Body of pancreas (tissue), 4 donors: ENCODE results near the gene CKB. TPM values are rescaled to one million over a fixed set of nuclear protein-coding genes. Genes with fewer than 3 reads are reported as not detected.

Experiments
- ATAC-seq: fragments of 150-250 bp; one replicate; pipeline ENCODE4 v1.9.1; 2016
- DNase-seq, 4 donors: peaks; one replicate each; pipeline ENCODE4 v3.0.0-alpha.2; 2019
- H3K27ac ChIP-seq, 4 donors: fragments of 200-600 bp; sonication (generic); 1 replicate in 3 of 4; 2 replicates in 1 of 4; pipeline versions ENCODE4 v1.5.1 to v1.6.1; 2016 to 2019; ENCODE audit warnings: mild to moderate bottlenecking in 1 of 4, mixed read lengths in 1 of 4, moderate library complexity in 1 of 4
- H3K27me3 ChIP-seq, 2 donors: fragments of 200-600 bp; sonication (generic); one replicate each; pipeline ENCODE4 v1.6.0; 2016; ENCODE audit warnings: mild to moderate bottlenecking in 1 of 2
- H3K36me3 ChIP-seq, 2 donors: fragments of 200-600 bp; sonication (generic); replicated peaks in 1 of 2; 2 replicates each; pipeline ENCODE4 v1.5.1; 2016; ENCODE audit warnings: low read depth in 2 of 2; ENCODE audit not compliant: insufficient read depth in 1 of 2
- H3K4me1 ChIP-seq: fragments of 200-600 bp; sonication (generic); one replicate; pipeline ENCODE4 v1.6.0; 2016
- H3K4me3 ChIP-seq, 2 donors: fragments of 200-600 bp; sonication (generic); 1 replicate in 1 of 2; 2 replicates in 1 of 2; pipeline ENCODE4 v1.5.1; 2016 to 2019
- H3K9me3 ChIP-seq, 3 donors: fragments of 200-600 bp; sonication (generic); 1 replicate in 2 of 3; 2 replicates in 1 of 3; pipeline ENCODE4 v1.5.1; 2016
- POLR2A ChIP-seq, 3 donors: fragments of 450-650 bp; IDR thresholded peaks; one replicate each; pipeline ENCODE4 v1.6.1; 2016; ENCODE audit warnings: antibody characterized with exemption in 3 of 3, mild to moderate bottlenecking in 2 of 3
- WGBS, 2 donors: methylation state at CpG; one replicate each; pipeline ENCODE4 v1.1.5; 2017; 5-methylcytosine and 5-hydroxymethylcytosine counted together
- intact Hi-C: fragments of 100-400 bp; cut with DNase I; formaldehyde crosslinking; loops from one replicate; pipeline ENCODE4 v1.15.1; 2023
- total RNA-seq, 2 donors: library from RNA; depleted of rRNA; stranded (reverse); fragments of >200 nt; gene quantifications; one replicate each; pipeline ENCODE4 v1.1.0, GENCODE V29; 2016
- TF ChIP-seq, protein P1 (sequence below), 7 experiments: fragments of 450-650 bp in 4 of 7; fragments of 200-600 bp in 3 of 7; sonication (generic) in 3 of 7; IDR thresholded peaks; one replicate each; pipeline ENCODE4 v1.5.1; 2016 to 2019; ENCODE audit warnings: antibody characterized with exemption in 7 of 7

Gene CKB
- total RNA-seq, 2 donors from 2014 or later: 92.1 to 146 TPM

DNA sequence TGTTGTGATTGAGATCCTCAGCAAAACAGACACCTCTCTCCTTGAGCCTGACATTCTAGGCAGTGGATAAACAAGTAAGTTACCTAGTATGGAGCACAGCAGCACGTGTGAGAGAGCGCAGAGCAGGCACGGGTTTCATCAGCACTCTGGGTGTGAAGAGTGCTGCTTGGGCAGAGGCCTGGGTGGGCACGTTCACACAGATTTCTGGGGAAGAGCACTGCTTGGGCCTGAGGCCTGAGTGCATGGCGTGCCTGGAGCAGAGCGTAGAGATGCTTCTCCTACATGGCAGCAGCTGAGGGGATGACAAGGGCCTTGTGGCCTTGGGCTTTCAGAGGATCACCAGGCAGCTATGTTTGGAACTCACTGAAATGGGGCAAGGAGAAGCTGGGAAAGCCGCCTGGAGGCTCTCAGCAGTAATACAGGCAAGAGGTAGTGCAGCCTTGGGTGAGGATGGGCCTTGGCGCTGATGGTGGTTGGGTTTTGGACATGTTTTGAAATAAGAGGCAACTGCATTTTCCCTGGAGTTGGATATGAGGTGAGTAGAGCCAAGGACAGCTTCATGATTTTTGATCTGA is 17.6 kb downstream of the CKB start:
- Histone ChIP-seq H3K4me1 (peaks cover 6% of the 10 kb centered on the region), H3K9me3 (no peaks in the 10 kb centered on the region), H3K4me3 (no peak overlapping the region), H3K36me3 (peaks cover 0 to 28% of the 10 kb centered on the region in 2 donors), H3K27me3 (no peaks in the 10 kb centered on the region), H3K27ac (no peak overlapping the region)
- TF ChIP-seq POLR2A (IDR thresholded peaks at IDR 0.05): no peak
- TF ChIP-seq, protein P1, sequence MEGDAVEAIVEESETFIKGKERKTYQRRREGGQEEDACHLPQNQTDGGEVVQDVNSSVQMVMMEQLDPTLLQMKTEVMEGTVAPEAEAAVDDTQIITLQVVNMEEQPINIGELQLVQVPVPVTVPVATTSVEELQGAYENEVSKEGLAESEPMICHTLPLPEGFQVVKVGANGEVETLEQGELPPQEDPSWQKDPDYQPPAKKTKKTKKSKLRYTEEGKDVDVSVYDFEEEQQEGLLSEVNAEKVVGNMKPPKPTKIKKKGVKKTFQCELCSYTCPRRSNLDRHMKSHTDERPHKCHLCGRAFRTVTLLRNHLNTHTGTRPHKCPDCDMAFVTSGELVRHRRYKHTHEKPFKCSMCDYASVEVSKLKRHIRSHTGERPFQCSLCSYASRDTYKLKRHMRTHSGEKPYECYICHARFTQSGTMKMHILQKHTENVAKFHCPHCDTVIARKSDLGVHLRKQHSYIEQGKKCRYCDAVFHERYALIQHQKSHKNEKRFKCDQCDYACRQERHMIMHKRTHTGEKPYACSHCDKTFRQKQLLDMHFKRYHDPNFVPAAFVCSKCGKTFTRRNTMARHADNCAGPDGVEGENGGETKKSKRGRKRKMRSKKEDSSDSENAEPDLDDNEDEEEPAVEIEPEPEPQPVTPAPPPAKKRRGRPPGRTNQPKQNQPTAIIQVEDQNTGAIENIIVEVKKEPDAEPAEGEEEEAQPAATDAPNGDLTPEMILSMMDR (IDR thresholded peaks at IDR 0.05): no peak
- peak in 1 of 4 donors; percentile 8 for DNase-seq
- intact Hi-C loops: no loop called here
- no peak for ATAC-seq
- WGBS, 2 donors: 82% methylated on average over 8 of the region's 8 CpGs

- H3K9me3 ChIP-seq: no peaks in the 10 kb centered on the region
- no peaks in the 10 kb centered on the region for H3K27me3 ChIP-seq
- H3K4me3 ChIP-seq: no peak overlapping the region
- WGBS, 2 donors: 91 to 93% methylated on average over 12 of the region's 12 CpGs
- peaks cover 0 to 30% of the 10 kb centered on the region in 2 donors for H3K36me3 ChIP-seq
- ATAC-seq (no peak), DNase-seq (no peak)
- no peak overlapping the region for H3K27ac ChIP-seq
- intact Hi-C loops: no loop called here
- no peak for TF ChIP-seq POLR2A (IDR thresholded peaks at IDR 0.05)
- TF ChIP-seq, protein P1 (IDR thresholded peaks at IDR 0.05): no peak
- peaks cover 11% of the 10 kb centered on the region for H3K4me1 ChIP-seq
These were observed 19.3 kb downstream of the CKB start for GRCh38 chr14:103503296-103503695.

- H3K4me3 ChIP-seq: no peak overlapping the region
- no peaks in the 10 kb centered on the region for H3K27me3 ChIP-seq
- ATAC-seq: no peak
- intact Hi-C loops: no loop called here
- no peaks in the 10 kb centered on the region for H3K9me3 ChIP-seq
- H3K27ac ChIP-seq: no peak overlapping the region
- WGBS, 2 donors: 92% methylated on average over 18 of the region's 18 CpGs
- peaks cover 11% of the 10 kb centered on the region for H3K4me1 ChIP-seq
- DNase-seq: no peak
- H3K36me3 ChIP-seq: peaks cover 0 to 30% of the 10 kb centered on the region in 2 donors
- TF ChIP-seq, protein P1 (IDR thresholded peaks at IDR 0.05): no peak
- no peak for TF ChIP-seq POLR2A (IDR thresholded peaks at IDR 0.05)
These were observed 19.8 kb downstream of the CKB start for GRCh38 chr14:103502877-103503276.

DNA sequence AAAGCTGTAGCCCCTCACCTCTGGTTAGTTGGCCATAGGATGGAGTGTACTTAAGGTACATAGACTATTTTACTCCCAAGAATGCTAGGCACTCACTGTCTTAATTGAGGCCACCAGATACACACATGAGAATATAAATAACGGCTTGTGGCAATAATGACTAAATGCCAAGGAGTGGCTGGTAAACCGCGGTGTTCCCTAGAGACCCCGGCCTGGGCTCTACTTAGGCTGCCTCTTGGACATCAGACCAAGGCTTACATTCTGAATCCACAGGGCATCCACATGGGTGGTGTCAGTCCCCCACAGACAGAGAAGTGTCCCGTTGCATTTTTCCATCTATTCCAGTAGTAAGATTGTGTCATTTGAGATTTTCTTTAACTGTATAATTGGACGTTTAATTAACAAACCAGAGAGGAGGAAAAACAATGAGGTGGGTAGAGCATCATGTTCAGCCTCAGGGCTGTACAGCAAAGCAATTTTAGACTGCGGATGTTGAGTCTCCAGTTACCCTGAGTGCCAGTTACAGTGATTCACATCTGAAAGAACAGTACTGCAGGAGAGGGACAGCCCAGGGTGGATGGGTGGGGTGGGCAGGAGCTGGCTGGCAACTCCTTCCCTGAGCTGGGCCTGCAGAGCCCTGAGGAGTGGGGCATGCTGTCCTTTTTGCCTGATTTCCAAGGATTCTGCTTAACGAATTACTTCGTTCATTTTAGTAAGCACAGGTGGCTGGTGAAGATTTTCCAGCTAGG is 20.5 kb downstream of the CKB start:
- H3K4me1 ChIP-seq: peaks cover 11% of the 10 kb centered on the region
- ATAC-seq: no peak
- H3K27me3 ChIP-seq: no peaks in the 10 kb centered on the region
- intact Hi-C loops: no loop called here
- H3K4me3 ChIP-seq: no peak overlapping the region
- DNase-seq: no peak
- H3K36me3 ChIP-seq: peaks cover 0 to 30% of the 10 kb centered on the region in 2 donors
- H3K9me3 ChIP-seq: no peaks in the 10 kb centered on the region
- WGBS, 2 donors: 87 to 90% methylated on average over 9 of the region's 9 CpGs
- H3K27ac ChIP-seq: no peak overlapping the region
- no peak for TF ChIP-seq POLR2A (IDR thresholded peaks at IDR 0.05)
- TF ChIP-seq, protein P1 (IDR thresholded peaks at IDR 0.05): no peak
